ENCODE measurements around the gene PPY. TPM values are rescaled to one million over a fixed set of nuclear protein-coding genes. Genes with fewer than 3 reads are reported as not detected.

PPY gene
- total and polyA plus RNA-seq, 2 experiments from 2014 or later, result not detected

GRCh38 chr17:43938838-43939182 lies 3.5 kb downstream of the PPY start:
- H3K9me3 ChIP-seq (ENCODE audit: low read depth), result no peaks in the 10 kb centered on the region
- no peaks in the 10 kb centered on the region for H4K20me1 ChIP-seq (ENCODE audit: insufficient read depth, poor library complexity, severe bottlenecking)
- TF ChIP-seq EZH2 (IDR thresholded peaks at IDR 0.05; ENCODE audit: borderline replicate concordance) (no peak), EZH2phosphoT487 (IDR thresholded peaks at IDR 0.05; ENCODE audit: low read depth, severe bottlenecking, unreplicated experiment) (no peak), CTCF (IDR thresholded peaks at IDR 0.05; ENCODE audit: poor library complexity) (no peak)
- no peak overlapping the region for H2AFZ ChIP-seq
- no peaks in the 10 kb centered on the region for H3K79me2 ChIP-seq
- H3K9me2 ChIP-seq (replicated peaks; ENCODE audit: insufficient read depth), result no peaks in the 10 kb centered on the region
- peaks cover 3% of the 10 kb centered on the region for H3K4me1 ChIP-seq (ENCODE audit: insufficient read depth)
- no peaks in the 10 kb centered on the region for H3K36me3 ChIP-seq (replicated peaks; ENCODE audit: insufficient read depth, low read depth)
- H3K27ac ChIP-seq, result no peak overlapping the region
- no peaks in the 10 kb centered on the region for H3K27me3 ChIP-seq
- DNase-seq (ENCODE audit: low spot score), result no peak
- WGBS (ENCODE audit: low lambda C conversion rate, missing lambda C conversion rate), result 83% methylated on average over 6 of the region's 6 CpGs
- no peak overlapping the region for H3K4me2 ChIP-seq
- H3K4me3 ChIP-seq, result no peak overlapping the region

GRCh38 chr17:43936434-43936833 lies 5.8 kb downstream of the PPY start:
- H3K27ac ChIP-seq, result no peak overlapping the region
- no peaks in the 10 kb centered on the region for H3K79me2 ChIP-seq
- H3K4me2 ChIP-seq, result no peak overlapping the region
- H2AFZ ChIP-seq, result no peak overlapping the region
- no peaks in the 10 kb centered on the region for H4K20me1 ChIP-seq (ENCODE audit: insufficient read depth, poor library complexity, severe bottlenecking)
- H3K9me2 ChIP-seq (replicated peaks; ENCODE audit: insufficient read depth), result no peaks in the 10 kb centered on the region
- H3K4me1 ChIP-seq (ENCODE audit: insufficient read depth), result peaks cover 3% of the 10 kb centered on the region
- no peak for DNase-seq (ENCODE audit: low spot score)
- TF ChIP-seq EZH2 (IDR thresholded peaks at IDR 0.05; ENCODE audit: borderline replicate concordance) (no peak), CTCF (IDR thresholded peaks at IDR 0.05; ENCODE audit: poor library complexity) (no peak), EZH2phosphoT487 (IDR thresholded peaks at IDR 0.05; ENCODE audit: low read depth, severe bottlenecking, unreplicated experiment) (no peak)
- 90% methylated on average over 3 of the region's 3 CpGs for WGBS (ENCODE audit: low lambda C conversion rate, missing lambda C conversion rate)
- H3K9me3 ChIP-seq (ENCODE audit: low read depth), result no peaks in the 10 kb centered on the region
- no peaks in the 10 kb centered on the region for H3K36me3 ChIP-seq (replicated peaks; ENCODE audit: insufficient read depth, low read depth)
- H3K27me3 ChIP-seq, result no peaks in the 10 kb centered on the region
- no peak overlapping the region for H3K4me3 ChIP-seq

- H2AFZ ChIP-seq, result no peak overlapping the region
- WGBS (ENCODE audit: low lambda C conversion rate, missing lambda C conversion rate), result 70% methylated on average over 6 of the region's 6 CpGs
- no peak overlapping the region for H3K4me2 ChIP-seq
- H3K9me2 ChIP-seq (replicated peaks; ENCODE audit: insufficient read depth), result no peaks in the 10 kb centered on the region
- no peaks in the 10 kb centered on the region for H3K36me3 ChIP-seq (replicated peaks; ENCODE audit: insufficient read depth, low read depth)
- DNase-seq (ENCODE audit: low spot score), result no peak
- no peaks in the 10 kb centered on the region for H4K20me1 ChIP-seq (ENCODE audit: insufficient read depth, poor library complexity, severe bottlenecking)
- no peaks in the 10 kb centered on the region for H3K9me3 ChIP-seq (ENCODE audit: low read depth)
- H3K27me3 ChIP-seq, result no peaks in the 10 kb centered on the region
- H3K4me1 ChIP-seq (ENCODE audit: insufficient read depth), result peaks cover 3% of the 10 kb centered on the region
- H3K4me3 ChIP-seq, result no peak overlapping the region
- H3K27ac ChIP-seq, result no peak overlapping the region
- TF ChIP-seq EZH2 (IDR thresholded peaks at IDR 0.05; ENCODE audit: borderline replicate concordance) (no peak), EZH2phosphoT487 (IDR thresholded peaks at IDR 0.05; ENCODE audit: low read depth, severe bottlenecking, unreplicated experiment) (no peak), CTCF (IDR thresholded peaks at IDR 0.05; ENCODE audit: poor library complexity) (no peak)
- H3K79me2 ChIP-seq, result no peaks in the 10 kb centered on the region
These were observed 6.4 kb downstream of the PPY start for GRCh38 chr17:43935926-43936261.
